ENCODE data around the gene CCDC15. TPM values are rescaled to one million over a fixed set of nuclear protein-coding genes. Genes with fewer than 3 reads are reported as not detected.
A peak's percentile ranks its signal among the peaks of the same experiment; 100 is the strongest.

CCDC15 gene
- total and polyA plus RNA-seq, 2 of the 13 experiments (the other 11 are each of a cell fraction or from before 2014, with no cell fraction given) = 2.2 to 4.6 TPM

DNA sequence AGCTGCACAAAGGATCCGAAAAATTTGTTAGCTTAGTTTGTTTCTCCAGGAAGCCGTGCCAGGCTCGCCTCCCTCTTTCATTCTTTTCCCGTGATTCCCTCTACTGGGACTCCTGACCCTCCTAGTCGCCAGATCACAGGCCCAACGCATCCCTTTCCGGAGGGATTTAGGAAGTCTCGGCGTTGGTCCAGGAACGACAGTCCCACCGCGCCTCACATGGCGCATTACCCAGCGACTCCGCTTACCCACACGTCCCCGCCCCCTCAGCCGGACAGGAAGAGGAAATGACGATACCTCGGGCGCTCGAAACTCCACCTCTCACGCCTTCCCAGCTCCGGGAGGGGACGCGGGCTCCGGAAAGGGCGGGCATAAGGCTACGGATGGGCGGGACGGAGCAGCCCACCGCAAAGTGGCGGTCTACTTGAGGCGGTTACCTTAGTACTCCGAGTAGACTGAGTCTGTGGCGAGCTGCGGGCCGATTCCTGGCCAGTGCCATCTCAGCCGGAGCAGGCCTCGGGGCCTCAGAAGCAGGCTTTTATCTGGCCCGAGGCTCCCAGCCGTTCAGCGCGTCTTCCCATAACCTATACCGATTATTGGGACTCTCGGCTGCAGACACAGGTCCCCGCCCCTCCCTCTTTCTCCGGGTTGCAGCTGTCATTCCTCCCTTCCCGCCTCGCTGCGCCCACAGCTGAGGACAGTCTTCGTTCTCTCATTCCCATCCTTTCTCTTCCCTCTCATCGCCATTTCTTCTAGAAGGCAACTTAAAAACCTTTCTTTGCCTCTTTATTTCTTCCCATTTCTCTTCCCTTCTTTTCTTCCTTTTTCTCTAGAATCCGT lies at the start of gene CCDC15 (continued):
- TF ChIP-seq ZNF879 (CRISPR knock-in tag; IDR thresholded peaks at IDR 0.05) = no peak
- TF ChIP-seq SP5 (CRISPR knock-in tag; IDR thresholded peaks at IDR 0.05; ENCODE audit: borderline replicate concordance, low read depth) = peak; percentile 93
- 0 out of 2 replicates have a peak, but pooled peaks have one; percentile 12 for TF ChIP-seq DMTF1 (CRISPR knock-in tag; IDR thresholded peaks at IDR 0.05)
- TF ChIP-seq, protein P1, sequence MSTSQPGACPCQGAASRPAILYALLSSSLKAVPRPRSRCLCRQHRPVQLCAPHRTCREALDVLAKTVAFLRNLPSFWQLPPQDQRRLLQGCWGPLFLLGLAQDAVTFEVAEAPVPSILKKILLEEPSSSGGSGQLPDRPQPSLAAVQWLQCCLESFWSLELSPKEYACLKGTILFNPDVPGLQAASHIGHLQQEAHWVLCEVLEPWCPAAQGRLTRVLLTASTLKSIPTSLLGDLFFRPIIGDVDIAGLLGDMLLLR (CRISPR knock-in tag; IDR thresholded peaks at IDR 0.05) = peak; percentile 67; the same call in 1 of the 2 replicates
- 0 out of 2 replicates have a peak, but pooled peaks have one; percentile 22 for TF ChIP-seq HNF4A (CRISPR knock-in tag; IDR thresholded peaks at IDR 0.05)
- TF ChIP-seq, protein P2, sequence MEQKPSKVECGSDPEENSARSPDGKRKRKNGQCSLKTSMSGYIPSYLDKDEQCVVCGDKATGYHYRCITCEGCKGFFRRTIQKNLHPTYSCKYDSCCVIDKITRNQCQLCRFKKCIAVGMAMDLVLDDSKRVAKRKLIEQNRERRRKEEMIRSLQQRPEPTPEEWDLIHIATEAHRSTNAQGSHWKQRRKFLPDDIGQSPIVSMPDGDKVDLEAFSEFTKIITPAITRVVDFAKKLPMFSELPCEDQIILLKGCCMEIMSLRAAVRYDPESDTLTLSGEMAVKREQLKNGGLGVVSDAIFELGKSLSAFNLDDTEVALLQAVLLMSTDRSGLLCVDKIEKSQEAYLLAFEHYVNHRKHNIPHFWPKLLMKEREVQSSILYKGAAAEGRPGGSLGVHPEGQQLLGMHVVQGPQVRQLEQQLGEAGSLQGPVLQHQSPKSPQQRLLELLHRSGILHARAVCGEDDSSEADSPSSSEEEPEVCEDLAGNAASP (CRISPR knock-in tag; IDR thresholded peaks at IDR 0.05; ENCODE audit: borderline replicate concordance) = peak; percentile 54
- TF ChIP-seq KAT7 (CRISPR knock-in tag; IDR thresholded peaks at IDR 0.05; ENCODE audit: borderline replicate concordance) = peak; percentile 77
- peak; percentile 98 for TF ChIP-seq GZF1 (CRISPR knock-in tag; IDR thresholded peaks at IDR 0.05)
- TF ChIP-seq SAP130 (CRISPR knock-in tag; IDR thresholded peaks at IDR 0.05; ENCODE audit: low read depth) = peak; percentile 99
- TF ChIP-seq NFKB2 (CRISPR knock-in tag; IDR thresholded peaks at IDR 0.05; ENCODE audit: borderline replicate concordance) = peak; percentile 77; the same call in 1 of the 2 replicates
- peak; percentile 92 for TF ChIP-seq POLR2G (IDR thresholded peaks at IDR 0.05; ENCODE audit: low read depth, low read length)
- TF ChIP-seq SIX4 (CRISPR knock-in tag; IDR thresholded peaks at IDR 0.05) = peak; percentile 53; the same call in 1 of the 2 replicates
- TF ChIP-seq REPIN1 (CRISPR knock-in tag; IDR thresholded peaks at IDR 0.05; ENCODE audit: borderline replicate concordance, low read depth) = peak; percentile 51; the same call in 1 of the 2 replicates
- TF ChIP-seq ZFAT (CRISPR knock-in tag; conservative IDR thresholded peaks at IDR 0.05) = no peak
- peak; percentile 35; the same call in 1 of the 2 replicates for TF ChIP-seq ZNF670 (CRISPR knock-in tag; IDR thresholded peaks at IDR 0.05; ENCODE audit: borderline replicate concordance)
- TF ChIP-seq ZNF644 (CRISPR knock-in tag; IDR thresholded peaks at IDR 0.05; ENCODE audit: low read depth) = 0 out of 2 replicates have a peak, but pooled peaks have one; percentile 29
- TF ChIP-seq DR1 (CRISPR knock-in tag; IDR thresholded peaks at IDR 0.05) = peak; percentile 81
- TF ChIP-seq, protein P3, sequence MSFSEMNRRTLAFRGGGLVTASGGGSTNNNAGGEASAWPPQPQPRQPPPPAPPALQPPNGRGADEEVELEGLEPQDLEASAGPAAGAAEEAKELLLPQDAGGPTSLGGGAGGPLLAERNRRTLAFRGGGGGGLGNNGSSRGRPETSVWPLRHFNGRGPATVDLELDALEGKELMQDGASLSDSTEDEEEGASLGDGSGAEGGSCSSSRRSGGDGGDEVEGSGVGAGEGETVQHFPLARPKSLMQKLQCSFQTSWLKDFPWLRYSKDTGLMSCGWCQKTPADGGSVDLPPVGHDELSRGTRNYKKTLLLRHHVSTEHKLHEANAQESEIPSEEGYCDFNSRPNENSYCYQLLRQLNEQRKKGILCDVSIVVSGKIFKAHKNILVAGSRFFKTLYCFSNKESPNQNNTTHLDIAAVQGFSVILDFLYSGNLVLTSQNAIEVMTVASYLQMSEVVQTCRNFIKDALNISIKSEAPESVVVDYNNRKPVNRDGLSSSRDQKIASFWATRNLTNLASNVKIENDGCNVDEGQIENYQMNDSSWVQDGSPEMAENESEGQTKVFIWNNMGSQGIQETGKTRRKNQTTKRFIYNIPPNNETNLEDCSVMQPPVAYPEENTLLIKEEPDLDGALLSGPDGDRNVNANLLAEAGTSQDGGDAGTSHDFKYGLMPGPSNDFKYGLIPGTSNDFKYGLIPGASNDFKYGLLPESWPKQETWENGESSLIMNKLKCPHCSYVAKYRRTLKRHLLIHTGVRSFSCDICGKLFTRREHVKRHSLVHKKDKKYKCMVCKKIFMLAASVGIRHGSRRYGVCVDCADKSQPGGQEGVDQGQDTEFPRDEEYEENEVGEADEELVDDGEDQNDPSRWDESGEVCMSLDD (CRISPR knock-in tag; IDR thresholded peaks at IDR 0.05; ENCODE audit: borderline replicate concordance) = 0 out of 2 replicates have a peak, but pooled peaks have one; percentile 44
- no peak for TF ChIP-seq ZNF800 (CRISPR knock-in tag; IDR thresholded peaks at IDR 0.05)
- TF ChIP-seq FOXP1 (IDR thresholded peaks at IDR 0.05) = no peak
- no peak for TF ChIP-seq FOXP1 (CRISPR knock-in tag; IDR thresholded peaks at IDR 0.05)

All from HepG2 (cell line).